Camera-type eye (tissue), 1 donor: ENCODE measurements around the gene SPDYE4. TPM values are rescaled to one million over a fixed set of nuclear protein-coding genes. Genes with fewer than 3 reads are reported as not detected.

Experiments used
- total RNA-seq: library from RNA; depleted of rRNA; stranded (reverse); fragments of >200 nt; gene quantifications from one replicate; pipeline ENCODE4 v1.2.3, GENCODE V29; 2014

Gene SPDYE4, protein sequence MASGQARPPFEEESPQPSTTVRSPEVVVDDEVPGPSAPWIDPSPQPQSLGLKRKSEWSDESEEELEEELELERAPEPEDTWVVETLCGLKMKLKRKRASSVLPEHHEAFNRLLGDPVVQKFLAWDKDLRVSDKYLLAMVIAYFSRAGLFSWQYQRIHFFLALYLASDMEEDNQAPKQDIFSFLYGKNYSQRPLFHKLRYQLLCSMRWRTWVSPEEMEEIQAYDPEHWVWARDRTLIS
- total RNA-seq: not detected

DNA sequence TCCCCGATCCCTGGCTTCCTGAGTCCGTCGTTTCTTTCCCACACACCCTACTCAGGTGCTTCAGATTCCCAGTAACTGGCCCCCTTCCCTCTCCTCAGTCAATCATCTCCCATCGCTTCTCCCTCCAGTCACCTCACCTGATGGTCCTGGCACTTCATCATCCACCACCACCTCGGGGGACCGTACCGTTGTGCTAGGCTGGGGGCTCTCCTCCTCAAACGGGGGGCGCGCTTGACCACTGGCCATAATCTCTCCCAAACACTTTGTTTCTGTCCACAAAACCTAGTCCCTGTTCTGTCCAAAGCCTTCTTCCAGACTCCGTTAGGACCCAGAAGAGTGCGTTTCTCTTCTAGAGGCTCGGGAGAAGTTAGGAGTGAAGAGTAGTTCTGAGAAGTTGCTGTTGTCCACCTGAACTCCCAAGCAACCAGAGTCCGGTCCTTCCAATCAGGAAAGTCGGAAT lies at the start of gene SPDYE4:
Gene SPDYE4, minus strand, starts transcription at position 410 of the 460 bp plus-strand sequence. Its CDS starts 164 bp downstream, at position 246.

DNA sequence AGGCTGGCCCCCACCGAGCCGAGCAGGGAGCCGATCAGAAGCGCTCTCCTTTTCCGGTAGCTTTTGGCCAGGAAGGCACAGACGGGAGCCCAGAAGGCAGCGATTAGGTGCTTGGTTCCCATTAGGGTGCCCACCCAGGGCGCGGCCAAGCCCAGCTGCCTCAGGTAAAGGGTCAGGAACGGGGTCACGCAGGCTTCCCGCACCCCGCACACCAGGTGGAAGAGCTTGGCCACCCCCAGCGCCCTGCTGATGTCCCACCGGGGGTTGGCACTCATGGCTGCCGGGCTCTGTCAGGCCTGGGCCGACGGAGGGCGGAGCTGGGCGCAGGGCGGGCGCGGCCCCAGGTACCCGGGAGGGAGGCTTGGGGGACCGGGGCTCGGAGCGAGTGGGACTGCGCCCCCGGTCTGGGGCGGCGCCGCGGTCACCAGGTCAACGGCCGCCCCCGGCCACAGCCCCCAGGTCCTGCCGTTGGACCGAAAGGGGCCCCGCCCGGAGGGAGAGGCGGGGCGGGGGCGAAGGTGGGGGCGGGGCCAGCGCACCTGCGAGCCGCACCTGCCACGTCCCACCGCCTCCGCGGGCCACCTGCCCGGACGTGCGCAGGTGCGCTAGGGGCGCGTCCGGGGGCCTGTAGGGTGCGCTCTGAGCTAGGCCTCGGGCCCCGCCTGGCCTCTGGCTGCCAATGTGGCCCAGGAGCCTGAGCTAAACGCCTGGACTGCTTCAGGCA lies 40.7 kb upstream of the SPDYE4 start, which contains the start of gene MFSD6L:
Gene MFSD6L, minus strand, starts transcription at position 520 of the 724 bp plus-strand sequence. Its CDS starts 245 bp downstream, at position 275.

Other genes starting within 250 kb of the SPDYE4 start
- 188 TPM for gene MYH10, start 127.8 kb downstream of the SPDYE4 start, total RNA-seq
- not detected for gene CCDC42, start 13.7 kb downstream of the SPDYE4 start, total RNA-seq
- gene MFSD6L, start 40.8 kb upstream of the SPDYE4 start, total RNA-seq: 0.44 TPM
- 2.5 TPM for gene PIK3R6, start 109.1 kb upstream of the SPDYE4 start, total RNA-seq
- gene PIK3R5, start 207.2 kb upstream of the SPDYE4 start, total RNA-seq: 2.9 TPM